Activated effector memory CD4-positive, alpha-beta T cell treated with Interleukin-2 at 50 U/mL for 16 hours (primary cell): ENCODE results near the gene CABP1.

Experiments
- DNase-seq: peaks from one replicate; pipeline ENCODE4 v3.0.0-alpha.2; 2020

The CABP1 gene

GRCh38 chr12:120698665-120699064 is 58.2 kb downstream of the CABP1 start:
- no peak for DNase-seq

GRCh38 chr12:120699553-120699952 is 59.1 kb downstream of the CABP1 start:
- no peak for DNase-seq

- no peak for DNase-seq
Measured at GRCh38 chr12:120700886-120701285, 60.5 kb downstream of the CABP1 start.

- DNase-seq, result no peak
Measured at GRCh38 chr12:120702637-120703036, 62.2 kb downstream of the CABP1 start.

DNA sequence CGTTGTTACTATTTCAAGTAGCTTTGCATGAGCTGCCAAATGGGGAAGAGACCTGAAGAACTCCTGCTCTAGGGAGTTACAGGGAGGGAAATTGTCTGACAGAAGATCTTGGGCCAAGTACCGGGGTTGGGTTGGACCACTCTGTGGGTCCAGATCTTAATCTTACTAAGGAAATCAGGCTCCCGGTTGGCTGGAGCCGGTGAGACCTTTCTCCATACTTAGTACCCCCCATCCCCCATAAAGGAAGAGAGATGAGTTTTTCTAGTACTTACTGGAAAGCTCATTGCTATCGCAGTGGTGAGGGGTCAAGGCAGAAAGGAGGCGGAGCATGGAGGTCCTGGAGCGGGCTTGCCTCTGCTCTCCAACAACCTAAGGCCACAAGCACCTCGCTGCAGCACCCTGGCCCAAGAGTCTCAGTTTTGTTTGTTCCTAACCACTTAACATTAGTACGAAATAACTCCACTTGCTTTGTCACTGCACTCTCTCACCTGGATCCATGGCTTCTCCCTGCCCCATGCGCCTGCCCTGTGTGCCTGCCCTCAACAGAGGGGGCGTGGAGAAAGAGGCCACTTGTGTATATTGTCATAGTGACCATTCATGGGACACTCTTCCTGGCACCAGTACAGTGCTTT is 63.0 kb downstream of the CABP1 start:
- no peak for DNase-seq

GRCh38 chr12:120705618-120706017 is 65.2 kb downstream of the CABP1 start:
- no peak for DNase-seq

GRCh38 chr12:120706029-120706428 is 65.6 kb downstream of the CABP1 start:
- DNase-seq, result no peak

DNA sequence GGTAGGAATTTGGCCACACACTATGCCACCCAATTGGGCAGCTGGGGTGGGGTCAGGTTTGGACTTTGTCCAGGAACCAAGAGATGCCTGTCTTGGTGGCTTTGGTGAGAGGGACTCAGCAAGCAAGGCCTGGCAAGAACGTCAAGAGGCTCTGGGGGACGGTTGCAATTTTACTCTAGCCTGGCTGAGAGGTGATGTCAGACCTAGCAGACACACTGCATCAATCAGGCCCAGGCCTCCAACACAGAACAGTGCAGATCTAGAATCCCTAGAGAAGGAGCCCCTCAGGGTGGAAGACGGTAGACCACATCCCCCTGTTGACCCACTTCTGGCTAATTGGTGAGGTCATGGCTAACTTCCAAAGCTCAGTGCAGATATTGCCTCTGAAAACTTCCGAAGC is 68.2 kb downstream of the CABP1 start:
- DNase-seq, result no peak

DNA sequence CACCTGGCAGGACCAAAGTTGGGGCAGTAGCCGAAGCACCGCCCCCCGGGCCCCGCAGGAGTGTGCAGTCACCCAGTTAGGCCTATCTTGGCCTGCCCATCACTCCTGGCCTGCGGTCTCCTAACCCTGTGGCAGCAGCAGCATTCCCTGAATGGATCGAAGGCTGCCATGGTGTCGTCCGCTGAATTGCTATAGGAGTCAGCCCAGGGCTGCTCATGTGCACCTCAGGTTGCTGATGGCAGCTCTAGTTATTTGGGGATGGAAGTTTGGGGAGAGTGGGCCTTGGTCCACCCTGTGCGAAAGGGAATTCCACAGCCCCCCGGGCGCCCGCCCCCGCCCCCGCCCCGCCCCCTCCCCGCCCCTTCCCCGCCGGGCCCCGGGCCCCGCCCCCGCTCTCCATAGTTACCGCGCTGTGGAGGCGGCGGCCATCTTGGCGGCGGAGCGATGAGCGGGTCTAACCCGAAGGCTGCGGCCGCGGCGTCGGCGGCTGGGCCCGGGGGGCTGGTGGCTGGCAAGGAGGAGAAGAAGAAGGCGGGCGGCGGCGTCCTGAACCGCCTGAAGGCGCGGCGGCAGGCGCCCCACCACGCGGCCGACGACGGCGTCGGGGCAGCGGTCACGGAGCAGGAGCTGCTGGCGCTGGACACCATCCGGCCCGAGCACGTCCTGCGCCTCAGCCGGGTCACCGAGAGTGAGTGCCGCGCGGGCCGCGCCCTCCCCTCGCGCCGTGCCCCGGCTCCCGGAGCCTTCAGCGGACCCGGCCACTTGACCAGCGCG is 69.8 kb downstream of the CABP1 start, which contains the start of gene UNC119B:
UNC119B (plus strand) TSS at position 428 of the 774 bp plus-strand sequence; CDS start at position 445, 17 bp downstream.
- peak; percentile 62 for DNase-seq

DNA sequence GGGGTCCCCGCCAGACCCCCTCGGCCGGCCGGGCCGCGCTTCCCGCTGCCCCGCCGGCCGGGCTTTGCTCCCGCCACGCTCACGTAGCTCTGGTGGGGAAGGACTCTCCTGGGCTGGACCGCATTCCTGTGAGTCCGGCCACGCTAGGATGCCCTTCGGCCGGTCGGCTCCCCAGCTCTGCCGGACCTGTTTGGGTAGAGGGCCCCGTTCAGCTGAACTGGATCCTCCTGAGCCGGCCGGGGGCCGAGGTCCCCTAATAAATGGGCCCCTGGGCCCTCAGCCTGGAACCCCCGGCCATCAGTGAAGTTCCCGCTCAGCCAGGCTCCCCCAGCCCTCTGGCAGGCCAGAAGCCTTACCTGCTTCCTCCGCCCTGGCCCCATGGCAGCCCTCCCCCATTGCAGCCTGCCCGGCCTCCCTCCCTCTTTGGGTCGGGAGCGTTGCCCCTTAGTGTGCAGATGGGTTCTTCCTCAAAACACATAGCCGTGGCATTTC is 70.4 kb downstream of the CABP1 start:
- DNase-seq, result no peak

DNA sequence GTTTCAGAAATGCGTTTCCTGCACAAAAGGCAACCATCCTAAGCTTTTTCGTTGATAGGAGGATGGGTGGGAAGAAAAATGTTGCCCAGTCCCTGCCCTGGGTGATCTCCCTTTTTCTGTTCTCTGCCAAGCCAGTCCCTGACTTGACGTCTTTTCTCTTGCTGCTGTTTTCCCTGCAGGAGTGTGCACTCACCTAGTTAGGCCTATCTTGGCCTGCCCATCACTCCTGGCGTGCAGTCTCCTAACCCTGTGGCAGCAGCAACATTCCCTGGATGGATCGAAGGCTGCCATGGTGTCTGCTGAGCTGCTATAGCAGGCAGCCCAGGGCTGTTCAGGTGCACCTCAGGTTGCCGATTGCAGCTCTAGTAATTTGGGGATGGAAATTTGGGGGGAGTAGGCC is 71.0 kb downstream of the CABP1 start:
- no peak for DNase-seq

- DNase-seq, result no peak
Measured at GRCh38 chr12:120712610-120713009, 72.2 kb downstream of the CABP1 start.

DNA sequence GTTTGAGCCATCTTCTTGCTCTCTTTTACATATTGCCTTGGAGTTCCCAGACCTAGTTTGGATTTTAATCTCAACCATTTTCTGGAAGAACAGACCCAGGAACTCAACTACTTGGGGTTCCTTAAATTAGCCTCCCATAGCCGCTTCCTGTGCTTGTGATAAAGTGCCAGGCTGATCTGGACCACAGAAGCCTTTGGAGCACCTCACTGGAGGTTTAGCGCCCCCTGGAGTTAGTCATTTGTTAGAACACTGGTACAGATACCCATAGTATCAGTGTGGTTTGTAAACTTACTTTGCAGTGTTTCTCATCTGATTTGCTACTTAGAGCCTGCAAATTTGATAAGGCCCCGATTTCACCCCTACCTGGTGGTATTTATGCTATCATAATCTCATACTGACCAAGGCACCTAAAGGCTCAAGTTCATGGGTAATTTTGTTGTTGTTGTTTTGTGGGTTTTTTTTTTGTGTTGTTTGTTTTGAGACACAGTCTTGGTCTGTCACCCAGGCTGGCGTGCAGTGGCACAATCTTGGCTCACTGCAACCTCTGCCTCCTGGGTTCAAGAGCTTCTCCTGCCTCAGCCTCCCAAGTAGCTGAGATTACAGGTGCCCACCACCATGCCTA is 73.5 kb downstream of the CABP1 start:
- peak; percentile 38 for DNase-seq
